ENCODE results near the gene LRMDA. TPM values are rescaled to one million over a fixed set of nuclear protein-coding genes. Genes with fewer than 3 reads are reported as not detected.

Gene LRMDA
- total RNA-seq, 4 donors from 2014 or later, result 9.8 to 18.6 (median 15.8) TPM

GRCh38 chr10:75472685-75473084, 41.3 kb downstream of the LRMDA start:
- 71 to 74% methylated on average over 2 of the region's 2 CpGs for WGBS, 2 donors
- no peak overlapping the region for H3K4me3 ChIP-seq

GRCh38 chr10:75474106-75474505, 42.7 kb downstream of the LRMDA start:
- no peak for TF ChIP-seq CTCF (IDR thresholded peaks at IDR 0.05)
- TF ChIP-seq EP300 (IDR thresholded peaks at IDR 0.05), result no peak
- TF ChIP-seq POLR2A (IDR thresholded peaks at IDR 0.05), result no peak
- no peaks in the 10 kb centered on the region for H3K9me3 ChIP-seq
- H3K4me1 ChIP-seq, result peaks cover 0 to 47% (median 16%) of the 10 kb centered on the region in 4 donors
- peaks cover 0 to 3% (median 0%) of the 10 kb centered on the region in 3 donors for H3K36me3 ChIP-seq
- no peak overlapping the region for H3K27ac ChIP-seq
- H3K27me3 ChIP-seq, result no peaks in the 10 kb centered on the region
- DNase-seq (ENCODE audit: low spot score in 2 of 2), result no peak
- H3K4me3 ChIP-seq, result no peak overlapping the region

More at GRCh38 chr10:75472685-75473084, 41.3 kb downstream of the LRMDA start:
- H3K36me3 ChIP-seq, result peaks cover 0 to 3% (median 0%) of the 10 kb centered on the region in 3 donors
- no peaks in the 10 kb centered on the region for H3K9me3 ChIP-seq
- no peak overlapping the region for H3K27ac ChIP-seq
- H3K4me1 ChIP-seq, result peaks cover 0 to 59% (median 21%) of the 10 kb centered on the region in 4 donors
- no peaks in the 10 kb centered on the region for H3K27me3 ChIP-seq
- DNase-seq (ENCODE audit: low spot score in 2 of 2), result no peak
- TF ChIP-seq CTCF (IDR thresholded peaks at IDR 0.05) (no peak), EP300 (IDR thresholded peaks at IDR 0.05) (no peak), POLR2A (IDR thresholded peaks at IDR 0.05) (no peak)

GRCh38 chr10:75475460-75476182, 44.2 kb downstream of the LRMDA start:
- WGBS, 2 donors, result 72 to 73% methylated on average over 7 of the region's 7 CpGs
- H3K27me3 ChIP-seq, result no peaks in the 10 kb centered on the region
- TF ChIP-seq EP300 (IDR thresholded peaks at IDR 0.05) (peak in 1 of 2 donors; percentile 30), POLR2A (IDR thresholded peaks at IDR 0.05) (no peak)
- no peaks in the 10 kb centered on the region for H3K9me3 ChIP-seq
- H3K4me3 ChIP-seq, result no peak overlapping the region
- no peak for DNase-seq (ENCODE audit: low spot score in 2 of 2)
- H3K36me3 ChIP-seq, result peaks cover 0 to 3% (median 0%) of the 10 kb centered on the region in 3 donors
- peaks cover 0 to 31% (median 5%) of the 10 kb centered on the region in 4 donors for H3K4me1 ChIP-seq
- no peak overlapping the region for H3K27ac ChIP-seq

GRCh38 chr10:75476569-75476968, 45.1 kb downstream of the LRMDA start:
- Histone ChIP-seq H3K4me1 (peaks cover 0 to 22% (median 0%) of the 10 kb centered on the region in 4 donors), H3K9me3 (no peaks in the 10 kb centered on the region), H3K4me3 (no peak overlapping the region), H3K27me3 (no peaks in the 10 kb centered on the region), H3K36me3 (peaks cover 0 to 3% (median 0%) of the 10 kb centered on the region in 3 donors), H3K27ac (no peak overlapping the region)
- no peak for DNase-seq (ENCODE audit: low spot score in 2 of 2)
- TF ChIP-seq POLR2A (IDR thresholded peaks at IDR 0.05) (no peak), CTCF (IDR thresholded peaks at IDR 0.05) (no peak), EP300 (IDR thresholded peaks at IDR 0.05) (no peak)

- no peaks in the 10 kb centered on the region for H3K9me3 ChIP-seq
- TF ChIP-seq CTCF (IDR thresholded peaks at IDR 0.05) (no peak), POLR2A (IDR thresholded peaks at IDR 0.05) (no peak), EP300 (IDR thresholded peaks at IDR 0.05) (no peak)
- WGBS, 2 donors, result 97 to 100% methylated on average over 3 of the region's 3 CpGs
These were observed 45.6 kb downstream of the LRMDA start for GRCh38 chr10:75476985-75477384.

More at GRCh38 chr10:75476985-75477384, 45.6 kb downstream of the LRMDA start:
- Histone ChIP-seq H3K4me1 (peaks cover 0 to 21% (median 0%) of the 10 kb centered on the region in 4 donors), H3K27ac (no peak overlapping the region), H3K4me3 (no peak overlapping the region), H3K36me3 (peaks cover 0 to 3% (median 0%) of the 10 kb centered on the region in 3 donors), H3K27me3 (no peaks in the 10 kb centered on the region)
- no peak for DNase-seq (ENCODE audit: low spot score in 2 of 2)

Measured in tibial nerve (tissue), 4 donors.